Left colon (tissue), 2 donors: ENCODE data around the gene UBE2E1. TPM values are rescaled to one million over a fixed set of nuclear protein-coding genes. Genes with fewer than 3 reads are reported as not detected.

Experiments
- ATAC-seq: fragments of 200-7000 bp; cut with Tn5 transposase; one replicate; pipeline ENCODE4 v1.9.1; 2020; ENCODE audit warnings: mild to moderate bottlenecking, moderate library complexity
- DNase-seq, 2 donors: peaks; one replicate each; pipeline ENCODE4 v3.0.0-alpha.2; 2020
- intact Hi-C, 2 donors: fragments of 100-400 bp; cut with DNase I in 1 of 2; cut with micrococcal nuclease in 1 of 2; formaldehyde crosslinking; loops; one replicate each; pipeline versions ENCODE4 v1.11.2 to v1.14.0; 2022; cut with DNase I, micrococcal nuclease
- total RNA-seq, 2 donors: library from RNA; stranded (reverse); fragmentation: NEBNext Ultra II Directional; extraction: Animal tissue kit (Norgen Biotek cat#: 25700); gene quantifications; one replicate each; pipeline ENCODE4 v1.2.1, GENCODE V29; 2021
- donor health status: DM: no; HTN: no; CAD: no.
- donor health status: DM: yes; HTN: yes; CAD: no.

The UBE2E1 gene
- total RNA-seq, 2 donors from 2014 or later = 65.6 to 96.3 TPM

DNA sequence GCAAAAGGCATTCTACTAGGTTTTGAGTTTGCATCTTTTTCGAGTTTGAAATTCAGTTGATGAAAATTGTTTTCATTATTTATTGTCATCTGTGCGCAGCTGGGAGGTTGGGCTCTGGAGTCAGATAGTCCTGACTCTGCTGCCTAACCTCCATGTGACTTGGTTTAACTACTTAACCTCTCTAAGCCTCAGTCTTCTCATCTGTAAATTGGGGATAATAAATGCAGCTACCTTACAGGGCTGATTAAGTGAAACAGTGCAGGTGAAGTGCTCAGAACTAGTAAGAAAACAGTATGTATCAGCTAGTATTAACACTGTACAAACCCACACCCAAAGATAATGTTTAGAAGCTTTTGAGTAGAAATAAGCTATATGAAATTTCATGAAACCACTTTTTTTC is 14.1 kb upstream of the UBE2E1 start:
- DNase-seq (no peak), ATAC-seq (no peak)
- intact Hi-C loops = no loop called here

DNA sequence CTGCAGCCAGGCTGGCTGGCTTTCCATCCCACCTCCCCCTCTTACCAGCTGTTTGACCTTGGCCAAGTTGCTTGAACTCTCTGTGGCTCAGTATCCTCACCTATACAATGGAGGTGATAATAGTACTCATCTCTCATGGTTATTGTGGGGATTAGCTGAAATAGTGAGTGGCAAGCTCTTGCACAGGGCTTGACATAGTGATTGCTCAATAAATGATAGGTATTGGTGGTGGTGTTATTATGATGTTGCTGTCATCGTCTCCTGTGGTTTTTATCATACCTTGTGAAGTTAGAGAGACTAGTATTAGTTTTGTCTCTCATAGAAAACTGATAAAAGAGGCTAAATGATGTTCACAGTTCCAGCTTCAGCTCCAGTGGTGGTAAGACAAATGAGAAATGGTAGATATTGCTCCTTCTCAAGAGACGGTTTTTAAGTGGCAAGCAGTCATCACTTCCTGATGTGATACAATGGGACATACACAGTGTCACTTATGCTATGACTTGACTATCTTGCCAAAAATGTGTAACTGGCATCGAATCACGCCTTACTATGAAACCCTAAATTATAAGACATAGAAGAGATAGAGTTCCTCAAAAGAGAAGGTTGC is 12.1 kb upstream of the UBE2E1 start:
- ATAC-seq = no peak
- intact Hi-C loops = no loop called here
- DNase-seq = no peak

DNA sequence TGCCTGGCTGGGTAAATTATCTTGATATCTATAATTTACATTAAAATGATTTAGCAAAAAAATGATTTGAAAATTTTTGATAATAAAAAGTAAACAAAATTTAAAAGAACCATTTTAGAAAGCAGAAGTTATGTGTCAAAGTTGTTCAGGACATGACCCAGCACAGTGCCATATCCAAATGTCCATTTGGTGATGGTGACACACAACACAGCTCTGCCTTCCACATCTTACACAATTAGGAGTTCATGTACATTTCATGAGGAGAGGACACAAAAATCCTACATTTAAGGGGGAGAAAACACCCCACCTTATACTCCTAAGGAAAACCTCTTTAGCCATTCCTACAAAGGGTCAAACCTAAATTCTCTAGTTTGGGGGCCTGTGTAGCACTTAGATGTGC is 10.7 kb upstream of the UBE2E1 start:
- DNase-seq (no peak), ATAC-seq (no peak)
- intact Hi-C loops = no loop called here

DNA sequence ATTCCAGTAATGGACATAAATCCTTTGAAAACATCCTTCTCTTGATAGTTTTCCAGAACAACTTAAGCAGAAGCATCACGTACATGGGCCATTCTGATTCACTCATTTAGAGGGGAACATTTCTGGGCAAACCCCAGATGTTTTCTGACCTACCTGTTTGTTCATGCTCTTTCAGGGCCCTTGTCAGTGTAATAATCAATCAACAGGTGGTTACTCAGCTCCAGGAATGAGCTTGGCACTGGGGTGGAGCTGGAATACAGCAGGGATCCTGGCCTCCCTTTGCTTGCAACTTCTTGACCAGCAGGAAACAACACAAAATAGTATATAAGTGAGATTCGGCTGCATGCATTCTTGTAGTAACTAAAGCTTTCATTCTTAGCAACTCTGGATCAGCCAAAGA is 9.2 kb upstream of the UBE2E1 start:
- ATAC-seq = no peak
- intact Hi-C loops = no loop called here
- no peak for DNase-seq

DNA sequence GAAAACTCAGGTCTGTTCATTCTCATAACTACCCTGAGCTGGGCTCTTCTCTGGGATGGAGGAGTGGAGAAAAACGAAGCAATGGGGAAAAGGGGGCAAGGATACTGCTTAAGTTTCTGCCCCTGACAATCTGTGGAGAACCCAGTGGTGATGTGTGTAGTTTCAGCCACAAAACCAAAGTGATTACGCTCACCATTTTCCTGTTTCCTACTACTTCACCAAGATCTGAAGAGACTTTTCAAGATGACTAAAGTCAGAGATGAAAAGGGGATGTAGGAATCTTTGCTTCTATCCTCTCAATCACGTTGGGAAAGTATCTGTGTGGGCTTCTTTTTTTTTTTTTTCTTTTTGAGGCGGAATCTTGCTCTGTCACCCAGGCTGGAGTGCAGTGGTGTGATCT is 8.3 kb upstream of the UBE2E1 start:
- DNase-seq (no peak), ATAC-seq (no peak)
- intact Hi-C loops = no loop called here

DNA sequence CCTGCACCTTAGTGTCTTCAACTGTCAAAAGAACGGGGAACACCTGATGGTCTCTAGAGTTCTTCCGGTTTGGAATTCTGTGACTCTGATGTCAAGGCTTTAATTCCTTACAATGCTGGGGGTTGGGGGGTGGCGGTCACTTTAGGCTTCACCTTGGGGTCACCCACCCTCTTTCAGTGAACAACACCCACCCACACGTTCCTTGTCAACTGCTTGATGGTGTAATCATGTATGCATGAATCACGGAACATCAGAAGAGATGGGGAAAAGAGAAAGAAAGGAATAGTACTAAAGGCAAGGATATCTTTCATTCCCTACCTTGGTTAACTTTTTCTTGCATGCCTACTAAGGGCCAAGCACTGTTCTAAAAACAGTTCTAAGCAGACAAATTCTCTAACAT is 7.3 kb upstream of the UBE2E1 start:
- intact Hi-C loops = no loop called here
- ATAC-seq (no peak), DNase-seq (no peak)

DNA sequence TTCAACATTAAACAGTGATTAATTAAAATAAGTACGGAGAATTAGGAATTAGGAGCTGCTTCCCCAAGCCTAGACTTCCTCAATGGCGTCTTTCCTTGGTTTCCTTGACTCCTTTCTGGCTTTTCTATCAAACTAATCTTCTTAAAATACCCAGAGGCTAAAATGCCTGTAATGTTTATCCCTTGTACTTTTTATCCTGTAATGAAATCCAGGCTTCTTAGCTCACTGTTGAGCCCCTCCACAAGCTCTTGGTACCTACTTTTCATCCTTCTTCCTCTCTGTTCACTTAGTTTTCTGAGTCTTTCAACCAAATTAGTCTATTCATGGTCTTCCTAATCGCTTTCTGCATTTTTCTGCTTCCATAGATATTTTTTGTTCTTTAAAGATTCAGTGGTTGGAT is 6.9 kb upstream of the UBE2E1 start:
- no peak for ATAC-seq
- no peak for DNase-seq
- intact Hi-C loops = no loop called here

DNA sequence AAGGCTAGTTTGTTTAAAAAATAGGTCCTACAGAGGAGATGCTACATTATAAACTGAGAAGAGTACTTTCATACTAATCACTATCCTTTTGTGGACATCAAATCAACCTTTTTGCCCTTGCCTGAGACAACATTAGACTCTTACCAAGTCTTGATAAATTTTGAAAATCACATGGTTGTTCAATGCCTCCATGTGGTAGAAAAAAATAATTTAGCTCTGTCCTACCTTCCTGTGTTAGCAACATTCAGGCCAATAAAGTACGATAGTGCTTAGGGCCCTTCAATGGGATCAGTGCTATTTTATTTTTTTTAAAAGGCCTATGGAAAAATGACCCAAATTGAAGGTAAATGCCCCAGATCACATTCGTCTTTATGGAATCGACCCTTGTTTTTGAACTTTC is 5.0 kb upstream of the UBE2E1 start:
- ATAC-seq = no peak
- DNase-seq = no peak
- intact Hi-C loops = no loop called here

DNA sequence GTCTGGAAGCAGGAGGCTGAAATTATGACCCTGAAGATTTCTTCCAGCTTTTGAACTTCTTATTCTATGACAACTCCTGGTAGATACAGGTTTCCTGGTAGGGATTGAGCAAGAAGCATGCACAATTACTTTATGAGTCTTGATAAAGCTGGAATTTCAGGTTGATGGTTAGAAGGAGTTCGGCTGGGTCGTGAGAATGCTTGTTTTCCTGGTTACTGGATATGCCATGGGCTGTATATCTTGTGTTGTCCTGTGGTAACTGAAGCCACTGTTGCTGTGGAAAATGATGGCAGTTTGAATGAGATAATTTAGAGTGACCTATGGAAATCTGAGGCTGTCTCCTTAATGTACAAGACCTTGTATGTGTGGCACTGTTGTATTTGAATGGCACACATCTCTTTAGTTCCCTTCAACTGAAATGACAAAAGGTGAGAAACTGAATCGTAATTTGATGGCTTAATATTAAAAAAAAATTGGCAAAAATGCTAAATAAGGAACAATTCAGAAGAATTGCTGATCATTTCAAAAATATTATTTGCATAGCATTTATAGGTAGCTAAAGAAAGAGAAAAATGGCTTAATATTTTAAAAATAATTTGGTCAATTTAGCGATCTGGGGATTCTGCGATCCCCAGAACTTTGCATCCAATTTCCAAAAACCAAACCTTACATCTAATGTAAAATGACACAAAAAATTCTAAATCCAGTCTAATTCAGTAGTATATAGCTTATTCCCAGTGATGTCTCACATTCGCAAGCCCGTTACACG is 1.1 kb upstream of the UBE2E1 start:
- ATAC-seq (peak; percentile 84), DNase-seq (peak; percentile 24 to 44)
- intact Hi-C loops = no loop called here

DNA sequence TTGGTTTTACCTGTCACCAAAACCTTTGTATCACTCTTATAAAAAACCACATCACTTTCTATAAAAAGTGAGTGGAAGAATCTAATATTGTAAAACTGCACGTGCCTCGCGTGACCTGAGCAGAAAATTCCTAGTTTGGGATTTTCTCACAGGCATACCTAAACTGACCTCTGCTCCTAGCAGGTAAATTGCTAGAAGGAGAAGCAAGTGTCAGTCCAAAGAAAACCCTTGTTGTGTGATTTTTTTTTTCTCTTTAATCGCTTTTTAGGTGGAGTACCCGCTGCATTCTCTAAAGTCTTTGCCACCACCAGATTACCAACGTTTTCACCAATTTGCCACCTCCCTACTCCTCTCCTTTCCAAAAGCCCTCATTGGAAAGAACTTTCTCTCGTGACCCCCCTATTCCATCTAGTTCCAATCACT is 534 bp upstream of the UBE2E1 start:
- intact Hi-C loops = no loop called here
- DNase-seq (no peak), ATAC-seq (no peak)

DNA sequence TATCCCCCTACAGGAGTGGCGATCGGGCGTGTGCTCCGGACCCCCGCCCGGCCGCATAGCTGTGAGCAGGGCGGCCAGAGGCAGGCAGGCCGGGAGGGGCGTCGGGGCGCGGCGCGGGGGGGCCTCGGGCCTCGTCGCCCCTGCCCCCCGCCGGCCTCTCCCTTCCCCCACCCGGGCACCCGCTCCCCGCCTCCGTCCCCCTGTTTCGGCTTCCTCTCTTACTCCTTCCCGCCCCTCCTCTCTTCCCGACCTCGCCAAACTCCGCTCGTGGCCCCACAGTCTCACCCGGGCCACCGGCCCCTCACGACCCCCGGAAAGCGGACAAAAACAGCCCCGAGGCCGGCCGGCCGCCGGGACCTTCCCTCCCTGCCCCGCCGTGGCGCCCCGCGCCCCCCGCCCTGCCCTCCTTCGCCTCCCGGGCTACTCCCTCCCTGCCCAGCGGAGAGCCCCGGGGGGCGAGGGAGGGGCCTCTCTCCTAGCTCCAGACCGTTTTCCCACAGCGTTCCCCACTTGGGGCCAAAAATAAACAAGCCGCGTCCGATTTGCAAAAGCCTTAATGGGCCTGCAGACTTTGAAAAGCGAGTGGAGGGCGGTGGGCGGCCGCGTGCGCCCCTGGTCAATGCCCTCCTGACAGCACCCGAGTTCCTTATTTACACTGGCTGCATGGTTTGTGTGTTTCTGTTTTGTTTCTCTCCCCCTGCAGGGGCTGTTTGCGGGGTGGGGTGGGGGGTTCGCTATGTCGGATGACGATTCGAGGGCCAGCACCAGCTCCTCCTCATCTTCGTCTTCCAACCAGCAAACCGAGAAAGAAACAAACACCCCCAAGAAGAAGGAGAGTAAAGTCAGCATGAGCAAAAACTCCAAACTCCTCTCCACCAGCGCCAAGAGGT is 1.0 kb downstream of the UBE2E1 start:
- intact Hi-C loops = no loop called here
- DNase-seq = peak; percentile 36 to 53
- peak; percentile 17 for ATAC-seq

DNA sequence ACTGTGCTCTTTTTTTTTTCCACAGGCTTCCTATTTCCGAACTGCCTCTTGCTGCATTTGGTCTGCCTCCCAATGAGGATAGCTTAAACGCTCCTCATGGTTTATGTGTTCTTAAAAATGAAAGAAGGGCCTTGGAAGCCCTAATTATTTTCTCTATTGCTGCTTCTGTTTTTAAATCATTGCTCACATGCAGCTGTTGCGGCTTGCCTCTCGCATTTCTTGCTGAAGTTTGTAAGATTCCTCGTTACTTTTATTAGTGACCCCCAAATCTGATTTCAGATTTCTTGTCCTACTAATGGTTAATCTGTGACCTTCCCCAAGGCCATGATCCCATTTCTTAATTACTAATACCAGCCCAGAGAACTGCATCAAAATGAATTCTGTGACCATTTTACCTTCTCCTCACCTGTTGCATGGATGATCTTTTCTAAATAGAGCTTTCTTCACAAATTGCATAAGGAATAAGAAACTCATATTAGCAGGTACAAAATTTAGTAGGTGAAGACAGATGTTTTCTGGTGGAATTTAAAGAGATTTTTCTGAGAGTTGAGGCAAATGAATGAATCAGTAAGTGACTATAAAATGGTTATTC is 1.8 kb downstream of the UBE2E1 start:
- DNase-seq (no peak), ATAC-seq (no peak)
- intact Hi-C loops = no loop called here

DNA sequence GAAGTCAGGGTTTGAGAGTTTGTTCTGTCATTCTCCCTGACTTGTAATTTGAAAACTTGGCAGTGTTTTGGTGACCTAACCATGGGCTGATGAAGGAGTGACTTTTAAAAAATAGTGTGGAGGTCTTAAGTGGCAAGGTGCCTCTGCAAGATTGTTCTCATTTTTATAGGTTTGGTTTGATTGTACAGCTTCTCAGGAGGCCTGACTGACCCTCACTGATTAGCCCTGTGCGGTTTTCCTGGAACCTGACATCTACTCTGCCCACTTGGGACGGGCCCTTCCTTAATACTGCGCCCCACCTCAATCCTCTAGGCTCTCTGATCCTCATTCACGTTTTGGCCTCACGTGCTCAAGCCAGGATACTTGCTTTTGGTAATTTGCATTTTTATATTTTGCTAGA is 2.8 kb downstream of the UBE2E1 start:
- ATAC-seq (no peak), DNase-seq (no peak)
- intact Hi-C loops = no loop called here

DNA sequence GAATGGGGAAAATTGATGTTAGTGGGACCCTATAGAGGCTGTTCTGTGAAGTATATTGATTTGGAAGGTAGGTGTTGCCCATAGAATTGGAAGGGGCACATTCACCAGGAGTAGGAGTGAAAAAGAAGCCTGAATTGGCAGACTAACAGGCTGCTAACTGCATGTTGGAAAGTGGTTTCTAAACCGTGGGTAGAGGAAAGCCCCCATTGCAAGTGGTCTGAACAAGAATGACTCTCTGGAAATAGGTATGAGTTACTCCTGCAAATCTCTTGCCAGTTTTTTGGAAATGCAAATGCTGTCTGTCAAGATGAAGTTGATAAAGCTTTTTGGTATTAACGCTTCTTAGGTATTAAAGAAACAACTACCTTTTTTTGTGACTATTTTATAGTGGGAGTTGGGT is 3.5 kb downstream of the UBE2E1 start:
- intact Hi-C loops = no loop called here
- ATAC-seq (no peak), DNase-seq (no peak)

DNA sequence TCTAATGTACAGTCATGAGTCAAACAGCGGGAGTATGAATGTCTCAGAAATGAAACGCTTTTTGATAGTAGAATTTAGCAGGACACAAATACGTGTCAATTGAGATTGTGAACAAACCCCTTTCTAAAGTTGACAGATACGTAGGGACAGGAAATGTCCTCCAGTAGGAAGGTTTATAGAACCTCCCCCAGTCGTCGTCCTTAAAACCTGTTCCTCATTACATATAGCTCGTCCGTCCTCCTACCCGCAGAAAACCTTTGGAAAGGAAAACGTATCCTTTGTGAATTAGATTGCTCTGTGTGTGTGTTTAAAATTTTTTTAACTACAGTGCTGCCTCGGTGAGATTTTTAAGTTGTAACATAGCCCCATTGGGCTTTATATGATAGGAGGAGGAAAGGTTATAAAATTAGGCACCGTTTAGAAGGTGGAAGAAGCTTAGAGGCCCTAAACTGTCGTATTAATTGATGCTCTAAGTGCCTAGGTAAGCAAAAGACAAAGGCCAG is 4.1 kb downstream of the UBE2E1 start:
- intact Hi-C loops = no loop called here
- DNase-seq = no peak
- peak; percentile 24 for ATAC-seq

DNA sequence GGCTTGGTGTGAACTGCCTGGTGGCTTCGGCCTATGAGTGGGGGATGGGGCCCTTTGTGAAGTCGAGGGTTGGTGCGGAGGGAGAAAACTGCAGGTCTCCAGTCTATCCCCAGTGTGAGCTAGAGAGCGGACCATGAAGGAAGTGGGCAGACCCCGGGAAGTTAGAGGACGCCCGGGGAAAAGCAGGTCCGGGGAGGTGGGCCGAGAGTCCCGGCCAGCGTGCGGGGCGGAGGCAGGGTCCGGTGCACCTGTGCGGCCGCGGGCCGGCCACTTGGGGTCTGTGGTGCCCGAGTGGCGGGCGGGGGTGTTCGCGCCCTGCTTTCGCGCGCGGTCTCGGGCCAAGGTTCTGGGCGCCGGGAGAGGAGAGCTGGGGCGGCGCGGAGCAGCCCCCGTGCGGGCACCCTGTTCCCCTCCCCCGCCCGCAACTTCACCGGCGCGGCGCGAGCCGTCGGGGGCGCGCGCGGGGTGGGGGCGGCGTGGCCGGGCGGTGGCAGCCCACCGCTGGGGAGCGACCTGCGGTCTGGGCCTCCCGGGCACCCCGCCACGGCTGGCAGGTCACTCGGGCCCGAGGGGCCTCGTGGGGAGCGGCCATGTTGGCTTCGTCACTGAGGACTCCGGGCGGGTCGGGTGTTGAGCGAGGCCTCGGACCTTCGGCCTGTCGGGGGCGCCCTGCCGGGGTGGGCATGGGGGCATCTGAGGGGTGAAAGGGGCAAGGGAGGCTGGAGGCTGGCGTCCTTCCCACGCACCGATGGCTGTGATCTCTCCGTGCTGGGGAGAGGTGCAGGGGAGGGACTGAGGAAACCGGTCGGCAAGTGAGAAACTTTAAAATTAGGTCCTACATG is 4.8 kb downstream of the UBE2E1 start:
- peak; percentile 53 for ATAC-seq
- peak; percentile 50 to 69 for DNase-seq

DNA sequence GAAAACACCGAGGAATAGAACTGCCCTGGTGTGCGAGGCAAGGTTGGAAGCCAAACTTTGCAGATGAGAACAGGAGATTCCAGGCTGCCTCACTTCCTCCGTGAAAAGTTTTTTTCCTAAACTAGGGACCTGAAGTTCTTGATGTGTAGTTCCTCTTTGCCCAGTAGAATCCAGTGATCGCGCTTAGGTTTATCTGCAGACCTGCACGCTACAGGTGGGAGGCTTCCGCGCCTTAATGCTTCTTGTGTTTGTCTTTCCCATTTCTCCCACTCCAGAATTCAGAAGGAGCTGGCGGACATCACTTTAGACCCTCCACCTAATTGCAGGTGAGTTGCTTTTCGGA is 5.4 kb downstream of the UBE2E1 start:
- DNase-seq (peak in 1 of 2 donors; percentile 32), ATAC-seq (peak; percentile 38)
- intact Hi-C loops = no loop called here

More for the DNA sequence above, 4.8 kb downstream of the UBE2E1 start:
- intact Hi-C loops = no loop called here

DNA sequence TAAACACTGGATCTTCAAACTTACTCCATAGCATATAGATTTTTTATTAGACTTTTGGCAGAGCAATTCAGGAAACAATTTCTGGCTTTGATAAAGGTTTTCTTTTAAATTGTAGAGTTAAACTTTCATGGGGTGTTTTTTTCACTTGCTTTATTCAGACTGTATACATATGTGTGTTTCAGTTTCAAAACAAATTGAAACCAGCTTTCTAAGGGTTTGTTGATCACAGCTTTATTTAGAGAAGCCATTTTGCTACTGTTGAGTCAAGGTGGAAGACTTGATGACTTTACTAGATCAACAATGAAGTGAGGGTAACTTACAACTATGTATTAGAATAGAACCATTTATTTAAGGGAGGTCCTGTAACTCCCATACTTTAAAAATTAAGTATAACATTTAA is 6.2 kb downstream of the UBE2E1 start:
- DNase-seq = no peak
- intact Hi-C loops = no loop called here
- no peak for ATAC-seq

DNA sequence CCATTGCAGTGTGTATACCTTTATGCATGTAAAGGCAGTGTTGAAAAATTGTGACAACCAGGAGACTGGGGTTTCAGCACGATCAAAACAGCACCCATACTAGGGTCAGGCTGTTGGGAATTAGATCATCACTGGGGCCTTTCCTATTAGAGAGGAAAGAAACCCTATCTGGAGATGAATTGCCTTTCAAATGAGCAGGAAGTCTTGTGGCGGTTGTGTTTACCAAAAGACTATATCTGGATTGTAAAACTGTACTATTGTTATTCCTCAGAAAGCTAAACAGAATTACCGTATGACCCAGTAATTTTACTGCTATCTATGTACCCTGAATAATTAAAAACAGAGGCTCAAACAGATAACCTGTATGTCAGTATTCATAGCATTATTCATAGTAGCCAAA is 10.1 kb downstream of the UBE2E1 start:
- intact Hi-C loops = no loop called here
- DNase-seq (no peak), ATAC-seq (peak; percentile 75)
